Central memory CD4-positive, alpha-beta T cell (primary cell): ENCODE results near the gene EDAR.

ENCODE experiments used
- DNase-seq: peaks from one replicate; pipeline ENCODE4 v3.0.0; 2022

EDAR gene

GRCh38 chr2:108923019-108923700 is 65.9 kb downstream of the EDAR start:
- no peak for DNase-seq

- no peak for DNase-seq
Observed at GRCh38 chr2:108922141-108922915, 66.7 kb downstream of the EDAR start.

- DNase-seq = no peak
Observed at GRCh38 chr2:108921096-108922030, 67.7 kb downstream of the EDAR start.

- DNase-seq = no peak
Observed at GRCh38 chr2:108920686-108921085, 68.3 kb downstream of the EDAR start.

- DNase-seq = no peak
Observed at GRCh38 chr2:108919571-108920373, 69.2 kb downstream of the EDAR start.

- no peak for DNase-seq
Observed at GRCh38 chr2:108918941-108919341, 70.1 kb downstream of the EDAR start.

- DNase-seq = no peak
Observed at GRCh38 chr2:108918156-108918874, 70.7 kb downstream of the EDAR start.

GRCh38 chr2:108917526-108917925 is 71.5 kb downstream of the EDAR start:
- DNase-seq = no peak

GRCh38 chr2:108916796-108917421 is 72.1 kb downstream of the EDAR start:
- DNase-seq = no peak

- no peak for DNase-seq
Observed at GRCh38 chr2:108916122-108916795, 72.8 kb downstream of the EDAR start.

GRCh38 chr2:108912629-108912902 is 76.5 kb downstream of the EDAR start:
- no peak for DNase-seq

GRCh38 chr2:108911807-108912628 is 77.0 kb downstream of the EDAR start:
- DNase-seq = no peak

- no peak for DNase-seq
Observed at GRCh38 chr2:108911401-108911800, 77.6 kb downstream of the EDAR start.

- no peak for DNase-seq
Observed at GRCh38 chr2:108910541-108911396, 78.3 kb downstream of the EDAR start.

- DNase-seq = no peak
Observed at GRCh38 chr2:108910011-108910431, 79.0 kb downstream of the EDAR start.

- DNase-seq = no peak
Observed at GRCh38 chr2:108909275-108909823, 79.7 kb downstream of the EDAR start.

- DNase-seq = no peak
Observed at GRCh38 chr2:108908713-108909070, 80.3 kb downstream of the EDAR start.

GRCh38 chr2:108907822-108908712 is 81.0 kb downstream of the EDAR start:
- DNase-seq = no peak
